ENCODE data around the gene XYLT1. TPM values are rescaled to one million over a fixed set of nuclear protein-coding genes. Genes with fewer than 3 reads are reported as not detected.

Gene XYLT1
- total and polyA plus RNA-seq, 2 of the 4 experiments (the other 2 are of a cell fraction): 9.0 to 12.7 TPM

DNA sequence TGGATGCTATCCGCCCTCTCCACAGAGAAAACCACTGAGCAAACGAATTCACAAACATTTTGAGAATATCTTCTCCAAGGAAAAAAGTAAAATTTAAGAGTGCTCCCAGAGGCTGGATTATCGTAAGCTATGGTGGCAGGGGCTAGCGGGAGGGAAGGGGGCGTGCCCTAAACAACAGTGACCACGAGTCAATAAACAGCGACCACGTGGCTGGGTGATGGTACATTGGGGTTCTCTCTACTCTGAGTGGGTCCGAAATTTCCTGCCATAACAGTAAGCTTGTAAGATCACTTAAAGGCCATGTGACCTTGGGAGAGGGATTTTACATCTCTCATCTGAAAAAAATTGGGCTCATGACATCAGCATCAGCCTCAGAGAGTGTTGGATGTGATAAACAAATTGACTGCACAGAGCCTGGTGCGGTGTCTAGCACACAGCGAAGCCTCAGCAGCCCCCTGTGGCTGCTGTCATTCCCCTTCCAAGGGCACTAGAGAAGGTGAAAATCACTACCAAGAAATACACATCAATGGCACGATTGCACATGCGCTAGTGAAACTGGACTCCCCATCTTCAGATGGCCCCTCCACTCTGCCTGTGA is 213.2 kb downstream of the XYLT1 start:
- Histone ChIP-seq H3K56ac (ENCODE audit: extremely low read depth, insufficient read depth, low read length) (no peak overlapping the region), H3K4me1 (ENCODE audit: control insufficient read depth, insufficient read depth, low read length) (no peaks in the 10 kb centered on the region), H3K14ac (replicated peaks; ENCODE audit: low read depth, low read length) (no peak overlapping the region), H3K27ac (ENCODE audit: insufficient read depth, low read length) (no peak overlapping the region), H3K79me1 (ENCODE audit: low read depth in 1 of 2, low read length in 2 of 2) (peaks cover 3 to 9% of the 10 kb centered on the region in 2 experiments; a peak in 3 of 4 replicates), H3K9me3 (ENCODE audit: control insufficient read depth, insufficient read depth, low read length) (no peaks in the 10 kb centered on the region), H4K20me1 (ENCODE audit: insufficient read depth, low read length) (peaks cover 4% of the 10 kb centered on the region; the same call in 1 of the 2 replicates), H2BK120ac (ENCODE audit: low read depth, low read length) (no peak overlapping the region), H3K27me3 (ENCODE audit: control insufficient read depth, insufficient read depth, low read length) (no peaks in the 10 kb centered on the region), H4K5ac (ENCODE audit: low read depth, low read length) (no peak overlapping the region), H3K18ac (ENCODE audit: low read depth, low read length) (no peak overlapping the region), H4K8ac (ENCODE audit: low read depth in 2 of 2, low read length in 2 of 2) (no peak overlapping the region), H3K9me1 (ENCODE audit: insufficient read depth, low read length) (peaks cover 11% of the 10 kb centered on the region), H3K4me2 (ENCODE audit: low read depth, low read length) (no peak overlapping the region), H3K9ac (ENCODE audit: low read depth, low read length) (no peak overlapping the region), H2BK20ac (ENCODE audit: low read depth, low read length) (no peak overlapping the region), H3K36me3 (ENCODE audit: control insufficient read depth, insufficient read depth, low read length) (no peaks in the 10 kb centered on the region), H2BK5ac (ENCODE audit: low read depth, low read length, poor library complexity, severe bottlenecking) (no peak overlapping the region), H2AFZ (replicated peaks; ENCODE audit: low read length, poor library complexity) (no peak overlapping the region), H4K91ac (ENCODE audit: insufficient read depth, low read depth, low read length) (no peak overlapping the region), H3K4me3 (ENCODE audit: insufficient read depth, low read depth, low read length) (no peak overlapping the region), H3K23ac (ENCODE audit: low read depth, low read length) (no peak overlapping the region), H2AK5ac (ENCODE audit: low read depth, low read length) (no peak overlapping the region), H2BK15ac (ENCODE audit: low read depth, low read length) (no peak overlapping the region), H3K4ac (ENCODE audit: low read depth, low read length) (no peak overlapping the region), H2AK9ac (replicated peaks; ENCODE audit: low read depth, low read length, poor library complexity) (no peak overlapping the region)
- TF ChIP-seq MAFK (IDR thresholded peaks at IDR 0.05; ENCODE audit: low read depth, low read length) (no peak), ELK1 (IDR thresholded peaks at IDR 0.05; ENCODE audit: borderline replicate concordance, low read depth, low read length) (no peak), POLR2A (IDR thresholded peaks at IDR 0.05; ENCODE audit: low read depth, low read length) (no peak), MAZ (IDR thresholded peaks at IDR 0.05; ENCODE audit: borderline replicate concordance, low read depth, low read length) (no peak), NFE2L2 (IDR thresholded peaks at IDR 0.05; ENCODE audit: low read depth, low read length) (no peak), CTCF (conservative IDR thresholded peaks at IDR 0.05; ENCODE audit: low read depth, low read length) (no peak), CHD1 (IDR thresholded peaks at IDR 0.05; ENCODE audit: low read depth, low read length) (no peak), RFX5 (IDR thresholded peaks at IDR 0.05; ENCODE audit: low read depth, low read length) (no peak), MXI1 (IDR thresholded peaks at IDR 0.05; ENCODE audit: borderline replicate concordance, low read depth, low read length) (no peak), RCOR1 (IDR thresholded peaks at IDR 0.05; ENCODE audit: insufficient replicate concordance, low read length) (no peak), SMC3 (IDR thresholded peaks at IDR 0.05; ENCODE audit: low read depth, low read length) (no peak), FOS (IDR thresholded peaks at IDR 0.05; ENCODE audit: low read depth, low read length) (no peak), RAD21 (IDR thresholded peaks at IDR 0.05; ENCODE audit: low read length) (no peak), BHLHE40 (IDR thresholded peaks at IDR 0.05; ENCODE audit: low read depth, low read length) (no peak), CEBPB (IDR thresholded peaks at IDR 0.05; ENCODE audit: low read depth, low read length) (no peak)
- TF ChIP-seq, protein P1, sequence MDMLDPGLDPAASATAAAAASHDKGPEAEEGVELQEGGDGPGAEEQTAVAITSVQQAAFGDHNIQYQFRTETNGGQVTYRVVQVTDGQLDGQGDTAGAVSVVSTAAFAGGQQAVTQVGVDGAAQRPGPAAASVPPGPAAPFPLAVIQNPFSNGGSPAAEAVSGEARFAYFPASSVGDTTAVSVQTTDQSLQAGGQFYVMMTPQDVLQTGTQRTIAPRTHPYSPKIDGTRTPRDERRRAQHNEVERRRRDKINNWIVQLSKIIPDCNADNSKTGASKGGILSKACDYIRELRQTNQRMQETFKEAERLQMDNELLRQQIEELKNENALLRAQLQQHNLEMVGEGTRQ (IDR thresholded peaks at IDR 0.05; ENCODE audit: low read depth, low read length): no peak
- CTCF ChIA-PET: no interaction called here
- ATAC-seq (ENCODE audit: low read depth) (no peak), DNase-seq (no peak)
- POLR2A ChIA-PET (ENCODE audit: unreplicated experiment): no interaction called here
- intact Hi-C loops (cut with micrococcal nuclease) (no loop called here), in situ Hi-C loops (cut with MboI; ENCODE audit: low sequenced_read_pairs) (no loop called here), dilution Hi-C loops (cut with HindIII; ENCODE audit: low sequenced_read_pairs, unreplicated experiment) (no loop called here)
- BruUV-seq (replicated peaks): no TSS peak
- 100% methylated on average over 4 of the region's 13 CpGs; no CpG with 5 or more reads in 1 of the 2 experiments for WGBS, 2 experiments (ENCODE audit: extremely low coverage in 2 of 2, insufficient read length in 1 of 2)
